ENCODE results near the gene ATAD5. TPM values are rescaled to one million over a fixed set of nuclear protein-coding genes. Genes with fewer than 3 reads are reported as not detected.

ATAD5 gene
- polyA plus RNA-seq, 1 of the 3 experiments (the other 2 are of a cell fraction) = 0.66 TPM

DNA sequence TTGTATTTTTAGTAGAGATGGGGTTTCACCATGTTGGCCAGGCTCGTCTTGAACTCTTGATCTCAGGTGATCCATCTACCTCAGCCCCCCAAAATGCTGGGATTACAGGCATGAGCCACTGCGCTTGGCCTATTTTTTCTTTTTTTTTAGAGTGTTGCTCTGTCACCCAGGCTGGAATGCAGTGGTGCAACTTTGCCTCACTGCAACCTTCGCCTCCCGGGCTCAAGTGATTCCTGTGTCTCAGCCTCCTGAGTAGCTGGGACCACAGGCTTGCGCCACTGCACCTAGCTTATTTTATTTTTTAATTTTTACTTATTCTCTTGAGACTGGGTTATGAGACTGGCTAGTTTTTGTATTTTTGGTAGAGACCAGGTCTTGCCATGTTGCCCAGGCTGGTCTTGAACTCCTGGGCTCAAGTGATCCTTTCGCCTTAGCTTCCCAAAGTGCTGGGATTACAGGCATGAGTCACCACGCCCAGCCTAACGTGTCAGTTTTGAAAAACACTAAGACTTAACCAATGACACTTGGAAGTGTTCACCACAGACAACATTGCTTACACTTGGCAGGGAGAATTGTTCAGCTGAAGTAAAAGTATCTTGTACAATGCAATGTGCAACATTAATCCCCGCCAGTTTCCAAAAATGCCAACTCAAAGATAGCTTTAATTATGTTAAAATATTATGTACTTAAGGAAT, 26.9 kb downstream of the ATAD5 start:
- Histone ChIP-seq H3K79me2 (ENCODE audit: insufficient read depth) (no peaks in the 10 kb centered on the region), H3K4me2 (no peak overlapping the region), H3K27me3 (ENCODE audit: insufficient read depth) (no peaks in the 10 kb centered on the region), H3K9me3 (no peaks in the 10 kb centered on the region), H3K9ac (no peak overlapping the region), H4K20me1 (ENCODE audit: insufficient read depth) (no peaks in the 10 kb centered on the region), H3K27ac (ENCODE audit: low read depth in 2 of 2, low read length in 1 of 2) (no peak overlapping the region), H3K36me3 (replicated peaks in 1 of 2; ENCODE audit: control insufficient read depth in 1 of 2, insufficient read depth in 2 of 2, low read length in 1 of 2) (peaks cover 0 to 21% of the 10 kb centered on the region in 2 experiments), H3K4me1 (ENCODE audit: control insufficient read depth in 1 of 2, insufficient read depth in 2 of 2, low read depth in 1 of 2, low read length in 1 of 2) (no peaks in the 10 kb centered on the region), H3F3A (replicated peaks; ENCODE audit: insufficient read depth) (peaks cover 4% of the 10 kb centered on the region), H2AFZ (ENCODE audit: low read depth) (no peak overlapping the region), H3K9me2 (no peaks in the 10 kb centered on the region), H3K4me3 (ENCODE audit: low read depth in 2 of 2, low read length in 1 of 2) (no peak overlapping the region)
- no peak for DNase-seq
- TF ChIP-seq TAF1 (IDR thresholded peaks at IDR 0.05; ENCODE audit: borderline replicate concordance, low read depth, low read length) = no peak
- no peak for TF ChIP-seq SIN3A (IDR thresholded peaks at IDR 0.05; ENCODE audit: borderline replicate concordance, low read depth, low read length)
- TF ChIP-seq, protein P1, sequence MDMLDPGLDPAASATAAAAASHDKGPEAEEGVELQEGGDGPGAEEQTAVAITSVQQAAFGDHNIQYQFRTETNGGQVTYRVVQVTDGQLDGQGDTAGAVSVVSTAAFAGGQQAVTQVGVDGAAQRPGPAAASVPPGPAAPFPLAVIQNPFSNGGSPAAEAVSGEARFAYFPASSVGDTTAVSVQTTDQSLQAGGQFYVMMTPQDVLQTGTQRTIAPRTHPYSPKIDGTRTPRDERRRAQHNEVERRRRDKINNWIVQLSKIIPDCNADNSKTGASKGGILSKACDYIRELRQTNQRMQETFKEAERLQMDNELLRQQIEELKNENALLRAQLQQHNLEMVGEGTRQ (IDR thresholded peaks at IDR 0.05; ENCODE audit: borderline replicate concordance, low read depth, low read length) = no peak
- TF ChIP-seq RCOR1 (IDR thresholded peaks at IDR 0.05; ENCODE audit: low read length) = no peak
- no peak for TF ChIP-seq ELF1 (IDR thresholded peaks at IDR 0.05)
- TF ChIP-seq FOXJ3 (CRISPR knock-in tag; IDR thresholded peaks at IDR 0.05) = no peak
- no peak for TF ChIP-seq TCF12 (IDR thresholded peaks at IDR 0.05)
- no peak for TF ChIP-seq NRF1 (IDR thresholded peaks at IDR 0.05; ENCODE audit: low read depth, low read length)
- TF ChIP-seq MXI1 (IDR thresholded peaks at IDR 0.05; ENCODE audit: low read depth, low read length) = no peak
- TF ChIP-seq, protein P2, sequence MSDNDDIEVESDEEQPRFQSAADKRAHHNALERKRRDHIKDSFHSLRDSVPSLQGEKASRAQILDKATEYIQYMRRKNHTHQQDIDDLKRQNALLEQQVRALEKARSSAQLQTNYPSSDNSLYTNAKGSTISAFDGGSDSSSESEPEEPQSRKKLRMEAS (IDR thresholded peaks at IDR 0.05; ENCODE audit: low read depth) = no peak
- TF ChIP-seq GABPA (IDR thresholded peaks at IDR 0.05; ENCODE audit: low read depth) = no peak
- ChIA-PET POLR2A (no interaction called here), CTCF (interaction anchor here (1.1 kb wide), 1 partner anchor 30 kb away, joined by 3 read pairs; no protein-coding TSS in a partner anchor)
- 94% methylated on average over 9 of the region's 9 CpGs for WGBS (ENCODE audit: low lambda C conversion rate)

DNA sequence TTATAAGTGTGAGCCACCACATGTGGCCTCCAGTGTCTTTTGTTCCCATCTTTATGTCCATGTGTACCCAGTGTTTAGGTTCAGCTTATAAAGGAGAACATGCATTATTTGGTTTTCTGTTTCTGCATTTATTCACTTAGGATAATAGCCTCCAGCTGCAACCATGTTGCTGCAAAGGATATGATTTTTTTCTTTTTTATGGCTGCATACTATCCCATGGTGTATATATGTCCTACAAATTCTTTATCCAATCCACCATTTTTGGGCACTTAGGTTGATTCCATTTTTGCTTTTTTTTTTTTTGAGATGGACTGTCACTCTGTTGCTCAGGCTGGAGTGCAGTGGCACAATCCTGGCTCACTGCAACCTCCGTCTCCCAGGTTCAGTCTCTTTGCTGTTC, 32.9 kb downstream of the ATAD5 start:
- Histone ChIP-seq H3F3A (replicated peaks; ENCODE audit: insufficient read depth) (peaks cover 8% of the 10 kb centered on the region), H2AFZ (ENCODE audit: low read depth) (no peak overlapping the region), H3K4me3 (ENCODE audit: low read depth in 2 of 2, low read length in 1 of 2) (no peak overlapping the region), H3K4me2 (no peak overlapping the region), H3K36me3 (replicated peaks in 1 of 2; ENCODE audit: control insufficient read depth in 1 of 2, insufficient read depth in 2 of 2, low read length in 1 of 2) (peaks cover 4 to 26% of the 10 kb centered on the region in 2 experiments), H3K9me2 (no peaks in the 10 kb centered on the region), H3K27ac (ENCODE audit: low read depth in 2 of 2, low read length in 1 of 2) (no peak overlapping the region), H3K9me3 (no peaks in the 10 kb centered on the region), H3K9ac (no peak overlapping the region), H3K4me1 (ENCODE audit: control insufficient read depth in 1 of 2, insufficient read depth in 2 of 2, low read depth in 1 of 2, low read length in 1 of 2) (no peaks in the 10 kb centered on the region), H4K20me1 (ENCODE audit: insufficient read depth) (no peaks in the 10 kb centered on the region), H3K27me3 (ENCODE audit: insufficient read depth) (no peaks in the 10 kb centered on the region), H3K79me2 (ENCODE audit: insufficient read depth) (no peaks in the 10 kb centered on the region)
- DNase-seq = no peak
- ChIA-PET POLR2A (no interaction called here), CTCF (no interaction called here)
- WGBS (ENCODE audit: low lambda C conversion rate) = 100% methylated on average over 1 of the region's 1 CpG
- no peak for TF ChIP-seq EP300 (IDR thresholded peaks at IDR 0.05; ENCODE audit: borderline replicate concordance in 1 of 2, low read depth in 1 of 2, low read length in 1 of 2)
- TF ChIP-seq MXI1 (IDR thresholded peaks at IDR 0.05; ENCODE audit: low read depth, low read length) = no peak
- TF ChIP-seq TCF12 (IDR thresholded peaks at IDR 0.05) = no peak
- TF ChIP-seq POLR2AphosphoS5 (IDR thresholded peaks at IDR 0.05; ENCODE audit: low read depth, low read length) = no peak
- TF ChIP-seq, protein P3, sequence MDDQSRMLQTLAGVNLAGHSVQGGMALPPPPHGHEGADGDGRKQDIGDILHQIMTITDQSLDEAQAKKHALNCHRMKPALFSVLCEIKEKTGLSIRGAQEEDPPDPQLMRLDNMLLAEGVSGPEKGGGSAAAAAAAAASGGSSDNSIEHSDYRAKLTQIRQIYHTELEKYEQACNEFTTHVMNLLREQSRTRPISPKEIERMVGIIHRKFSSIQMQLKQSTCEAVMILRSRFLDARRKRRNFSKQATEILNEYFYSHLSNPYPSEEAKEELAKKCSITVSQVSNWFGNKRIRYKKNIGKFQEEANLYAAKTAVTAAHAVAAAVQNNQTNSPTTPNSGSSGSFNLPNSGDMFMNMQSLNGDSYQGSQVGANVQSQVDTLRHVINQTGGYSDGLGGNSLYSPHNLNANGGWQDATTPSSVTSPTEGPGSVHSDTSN (IDR thresholded peaks at IDR 0.05) = no peak
- no peak for TF ChIP-seq EZH2phosphoT487 (IDR thresholded peaks at IDR 0.05; ENCODE audit: borderline replicate concordance, low read depth)

All from SK-N-SH (cell line).